HG03378 (cell line): ENCODE results near the gene SPPL2B.

Experiments used
- ATAC-seq: cut with Tn5 transposase; IDR thresholded peaks from one replicate; pipeline ENCODE4 v1.9.1; 2021; ENCODE audit warnings: mild to moderate bottlenecking, moderate library complexity; ENCODE audit not compliant: unreplicated experiment

The SPPL2B gene

DNA sequence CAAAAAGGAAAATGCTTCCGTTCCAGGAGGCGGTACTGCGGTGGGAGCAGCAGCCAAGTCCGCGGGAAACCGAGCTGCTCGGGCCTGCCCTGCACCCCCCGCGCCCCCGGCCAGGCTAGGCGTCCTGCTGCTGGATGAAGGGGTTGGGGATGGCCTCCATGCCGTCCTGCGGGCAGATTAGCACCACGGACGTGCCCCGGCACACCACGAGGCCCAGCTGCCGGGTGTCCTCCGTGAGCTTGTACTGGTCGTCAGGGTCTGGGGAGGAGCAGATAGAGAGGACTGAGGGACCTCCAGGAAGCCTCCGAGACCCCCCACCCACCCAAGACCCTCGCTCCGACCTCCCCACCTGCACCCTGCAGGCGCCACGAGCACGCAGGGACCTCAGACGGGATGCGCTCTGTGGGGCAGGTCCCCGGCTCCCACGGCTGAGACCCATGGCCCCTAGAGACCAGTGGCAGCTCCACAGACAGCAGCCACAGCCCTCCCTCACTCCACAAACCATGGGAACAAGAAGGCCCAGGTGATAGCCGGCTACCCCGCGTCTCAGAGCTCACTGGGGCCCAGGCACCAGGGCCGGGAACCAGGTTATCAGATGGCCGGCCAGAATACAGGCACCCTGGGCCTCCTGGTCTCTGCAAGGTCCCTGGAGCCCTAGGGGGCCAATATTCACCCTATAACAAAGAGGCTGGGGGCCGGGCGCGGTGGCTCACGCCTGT lies 6.8 kb upstream of the SPPL2B start:
- ATAC-seq: no peak

DNA sequence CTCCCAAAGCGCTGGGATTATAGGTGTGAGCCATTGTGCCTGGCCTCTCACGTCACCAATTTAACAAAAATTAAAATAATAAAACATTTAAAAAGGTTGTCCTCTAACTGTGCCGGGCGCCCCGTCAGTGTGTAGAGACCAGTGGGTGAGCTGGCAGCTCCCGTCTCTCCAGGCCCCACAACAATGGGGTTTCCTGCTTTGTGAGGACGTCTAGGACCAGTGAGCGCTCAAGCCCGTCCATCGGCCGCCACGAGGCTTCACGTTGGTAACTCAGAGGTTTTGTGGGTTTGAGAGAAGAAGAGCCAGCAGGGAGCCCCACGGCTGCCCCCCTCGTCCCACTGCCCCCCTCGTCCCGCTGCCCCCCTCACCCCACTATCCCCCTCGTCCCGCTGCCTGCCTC lies 4.8 kb upstream of the SPPL2B start:
- no peak for ATAC-seq

- no peak for ATAC-seq
Observed at GRCh38 chr19:2324220-2324948, 4.1 kb upstream of the SPPL2B start.

- no peak for ATAC-seq
Observed at GRCh38 chr19:2325281-2326046, 3.0 kb upstream of the SPPL2B start.

- no peak for ATAC-seq
Observed at GRCh38 chr19:2326699-2327360, 1.7 kb upstream of the SPPL2B start.

DNA sequence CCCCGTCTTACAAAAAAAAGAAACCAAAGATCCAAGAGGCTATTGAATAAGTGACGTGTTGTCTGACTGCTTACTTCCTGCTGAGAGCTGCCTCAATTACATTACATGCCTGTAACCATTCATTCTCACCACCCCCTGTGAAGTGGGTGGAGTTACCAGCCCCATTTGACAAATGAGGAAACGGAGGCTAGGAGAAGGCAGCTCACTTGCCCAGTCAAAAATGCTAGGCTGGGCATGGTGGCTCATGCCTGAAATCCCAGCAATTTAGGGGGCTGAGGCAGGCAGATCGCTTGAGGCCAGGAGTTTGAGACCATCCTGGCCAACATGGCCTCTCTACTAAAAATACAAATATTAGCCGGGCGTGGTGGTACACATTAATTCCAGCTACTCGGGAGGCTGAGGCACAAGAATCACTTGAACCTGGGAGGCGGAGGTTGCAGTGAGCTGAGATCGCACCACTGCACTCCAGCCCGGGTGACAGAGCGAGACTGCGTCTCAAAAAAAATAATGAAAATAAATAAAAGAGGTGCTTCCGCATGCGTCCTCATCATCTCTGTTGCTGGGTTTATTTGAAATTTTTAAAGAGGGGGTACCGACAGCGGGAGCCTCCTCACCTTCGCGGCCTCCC lies 597 bp upstream of the SPPL2B start:
- no peak for ATAC-seq

DNA sequence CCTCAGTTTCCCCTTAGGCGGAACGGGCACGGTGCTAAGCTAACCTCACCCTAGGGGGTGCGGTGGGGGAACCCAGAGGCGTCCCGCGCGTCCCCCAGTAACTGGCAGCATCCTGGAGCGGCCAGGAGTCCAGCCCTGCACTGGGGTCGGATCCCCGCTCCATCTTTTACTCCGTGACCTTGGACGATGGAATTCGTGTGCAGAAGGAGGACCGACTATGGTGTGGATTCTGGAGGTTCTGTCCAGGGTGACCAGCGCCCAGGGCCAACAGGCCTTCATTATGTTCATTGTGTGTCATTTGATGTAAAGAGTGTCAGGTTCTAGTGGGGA lies 630 bp downstream of the SPPL2B start:
- ATAC-seq: no peak

- no peak for ATAC-seq
Observed at GRCh38 chr19:2329501-2329916, 1.0 kb downstream of the SPPL2B start.

- ATAC-seq: no peak
Observed at GRCh38 chr19:2330255-2330631, 1.8 kb downstream of the SPPL2B start.

DNA sequence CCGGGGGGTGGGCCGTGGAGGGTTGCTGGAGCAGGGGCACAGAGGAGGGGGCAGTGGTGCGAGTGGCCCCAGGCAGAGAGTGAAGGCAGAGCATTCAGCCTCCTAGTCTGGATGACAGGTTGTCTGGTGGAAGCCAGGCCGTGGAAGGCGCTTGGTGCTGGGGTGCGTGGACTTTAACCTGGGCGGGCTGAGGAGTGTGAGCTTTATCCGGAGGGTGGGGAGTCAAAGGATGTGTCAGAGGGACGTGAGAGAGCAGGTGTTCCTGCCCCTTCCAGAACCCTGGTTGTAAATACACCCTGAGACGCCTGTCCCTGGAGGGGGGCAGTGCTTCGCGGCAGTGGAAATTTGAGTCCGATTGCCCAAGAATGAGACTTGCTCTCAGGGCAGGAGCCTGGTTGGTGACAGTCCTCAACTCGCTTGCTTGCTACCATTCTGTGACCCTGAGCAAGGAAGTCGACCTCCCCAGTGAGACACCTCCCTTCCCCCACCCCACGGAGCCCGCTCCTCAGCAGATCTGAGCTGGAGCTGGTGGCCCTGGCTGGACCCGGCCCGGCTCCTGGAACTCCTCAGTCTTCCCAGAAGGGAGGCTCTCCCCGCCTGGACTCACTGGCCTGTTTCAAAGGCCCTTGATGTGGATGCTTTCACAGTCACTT lies 2.3 kb downstream of the SPPL2B start:
- no peak for ATAC-seq

DNA sequence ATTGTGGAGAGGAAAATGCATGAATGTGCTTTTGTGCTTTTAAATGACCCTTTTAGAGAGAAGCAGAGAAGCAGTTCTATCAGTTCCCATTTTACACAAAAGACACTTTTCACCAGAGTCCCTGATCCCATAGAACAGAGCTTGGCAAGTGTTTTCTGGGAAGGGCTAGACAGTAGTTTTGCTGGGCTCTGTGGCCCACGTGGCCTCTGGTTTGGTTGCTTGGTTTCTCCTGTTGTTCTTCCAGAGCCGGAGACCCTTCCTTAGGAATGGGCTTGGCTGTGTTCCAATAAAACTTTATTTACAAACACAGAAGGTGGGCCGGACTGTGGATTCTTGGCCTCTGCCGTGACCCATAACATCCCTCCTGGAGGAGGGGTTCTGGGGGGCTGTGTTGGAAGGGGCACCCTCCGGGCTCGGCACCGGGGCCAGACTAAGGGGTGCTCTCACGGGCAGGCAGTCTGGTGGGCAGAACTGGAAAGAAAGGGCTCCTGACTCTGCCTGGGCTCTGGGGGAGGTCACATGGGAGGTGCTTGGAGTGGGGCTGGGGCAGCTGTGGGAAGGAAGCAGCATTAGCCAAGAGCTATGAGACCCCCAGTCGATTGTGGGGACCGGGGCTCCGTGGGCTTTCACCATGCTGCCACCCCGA lies 3.2 kb downstream of the SPPL2B start:
- no peak for ATAC-seq

GRCh38 chr19:2332341-2333026 lies 4.0 kb downstream of the SPPL2B start:
- ATAC-seq: no peak

GRCh38 chr19:2333027-2333806 lies 4.7 kb downstream of the SPPL2B start:
- ATAC-seq: no peak

DNA sequence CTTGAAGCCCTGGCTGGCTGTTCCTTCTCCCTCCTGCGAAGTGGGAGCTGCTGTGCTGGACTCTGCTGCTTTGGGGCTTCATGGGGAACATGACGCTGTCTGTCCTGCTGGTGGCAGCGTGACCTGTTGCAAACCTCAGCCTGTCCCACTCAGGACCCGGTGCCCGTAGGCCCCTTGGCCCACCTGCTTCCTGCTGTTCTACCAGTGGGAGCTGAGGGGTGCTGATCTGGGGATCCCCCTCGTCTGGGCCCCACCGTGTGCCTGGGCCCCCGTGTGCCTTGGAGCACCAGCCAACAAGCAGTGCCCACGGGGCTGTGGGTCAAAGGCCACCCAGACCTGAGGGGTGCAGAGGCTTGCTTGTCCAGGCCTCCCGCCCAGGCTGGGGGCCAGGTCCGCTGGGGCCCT lies 5.3 kb downstream of the SPPL2B start:
- no peak for ATAC-seq

DNA sequence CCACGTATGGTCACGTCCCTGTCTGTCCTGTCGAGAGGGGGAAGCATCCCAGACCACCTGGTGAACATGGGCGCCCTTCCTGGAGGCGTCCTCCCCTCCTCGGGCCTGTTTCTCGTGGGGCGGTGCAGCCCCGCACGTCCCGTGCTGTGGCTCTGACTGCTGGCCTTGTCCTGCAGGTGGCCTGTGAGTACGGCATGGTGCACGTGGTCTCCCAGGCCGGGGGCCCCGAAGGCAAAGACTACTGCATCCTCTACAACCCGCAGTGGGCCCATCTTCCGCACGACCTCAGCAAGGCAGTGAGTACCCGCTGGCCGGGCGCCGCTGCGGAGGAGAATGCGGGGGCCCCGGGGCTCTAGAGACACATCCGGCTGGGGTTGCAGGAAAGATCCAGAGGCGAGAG lies 5.9 kb downstream of the SPPL2B start:
- ATAC-seq: no peak

GRCh38 chr19:2334986-2335846 lies 6.7 kb downstream of the SPPL2B start:
- ATAC-seq: no peak

- no peak for ATAC-seq
Observed at GRCh38 chr19:2335848-2336247, 7.4 kb downstream of the SPPL2B start.
